ENCODE results near the gene FRG2. TPM values are rescaled to one million over a fixed set of nuclear protein-coding genes. Genes with fewer than 3 reads are reported as not detected.
"Not testable (repeated sequence)": the region's sequence is repeated elsewhere in the genome, so short reads cannot be mapped to it uniquely, and the experiment has no call there.

The FRG2 gene
- polyA plus RNA-seq, 1 donor (not counting 4 experiments of a cell fraction or from before 2014, with no cell fraction given): not detected

GRCh38 chr4:189981970-189982369 lies 45.1 kb downstream of the FRG2 start:
- DNase-seq (ENCODE audit: low read depth, low spot score) (no peak), FAIRE-seq (no peak)
- TF ChIP-seq CTCF (optimal IDR thresholded peaks at IDR 0.05 in 1 of 3, IDR thresholded peaks at IDR 0.05 in 1 of 3, conservative IDR thresholded peaks at IDR 0.05 in 1 of 3; ENCODE audit: extremely low read depth in 1 of 3, insufficient read depth in 2 of 3, low read length in 3 of 3): no peak
- no peak for TF ChIP-seq EZH2 (IDR thresholded peaks at IDR 0.05; ENCODE audit: low read length)
- Histone ChIP-seq H3K4me1 (ENCODE audit: control insufficient read depth, extremely low read depth, insufficient read depth, low read length) (no peaks in the 10 kb centered on the region), H3K4me2 (ENCODE audit: control insufficient read depth, extremely low read depth, insufficient read depth, low read depth, low read length) (no peak overlapping the region), H3K27ac (ENCODE audit: control insufficient read depth, insufficient read depth, low read length) (no peak overlapping the region), H3K9me1 (ENCODE audit: control insufficient read depth, extremely low read depth, insufficient read depth, low read length) (no peaks in the 10 kb centered on the region), H3K27me3 (ENCODE audit: control insufficient read depth, extremely low read depth, insufficient read depth, low read length) (no peaks in the 10 kb centered on the region), H3K9me3 (ENCODE audit: control insufficient read depth, low read depth, low read length) (no peaks in the 10 kb centered on the region), H4K20me1 (ENCODE audit: control insufficient read depth, extremely low read depth, insufficient read depth, low read length) (no peaks in the 10 kb centered on the region), H3K79me2 (ENCODE audit: control insufficient read depth, insufficient read depth, low read length) (no peaks in the 10 kb centered on the region), H2AFZ (ENCODE audit: control insufficient read depth, low read length) (no peak overlapping the region), H3K9ac (ENCODE audit: control insufficient read depth, extremely low read depth, insufficient read depth, low read length) (no peak overlapping the region), H3K36me3 (ENCODE audit: control insufficient read depth in 2 of 2, extremely low read depth in 1 of 2, insufficient read depth in 2 of 2, low read length in 2 of 2) (no peaks in the 10 kb centered on the region), H3K4me3 (ENCODE audit: control insufficient read depth in 2 of 3, extremely low read depth in 1 of 3, insufficient read depth in 2 of 3, low read depth in 1 of 3, low read length in 3 of 3) (no peak overlapping the region)
- dilution Hi-C loops (cut with MboI; ENCODE audit: extremely low pct_ligation_motif_present, low sequenced_read_pairs): no loop called here

GRCh38 chr4:189980292-189980691 lies 46.8 kb downstream of the FRG2 start:
- H3K4me2 ChIP-seq (ENCODE audit: control insufficient read depth, extremely low read depth, insufficient read depth, low read depth, low read length); H3K27ac ChIP-seq (ENCODE audit: control insufficient read depth, insufficient read depth, low read length); H3K9ac ChIP-seq (ENCODE audit: control insufficient read depth, extremely low read depth, insufficient read depth, low read length); H3K4me3 ChIP-seq (ENCODE audit: control insufficient read depth in 2 of 3, extremely low read depth in 1 of 3, insufficient read depth in 2 of 3, low read depth in 1 of 3, low read length in 3 of 3); H3K27me3 ChIP-seq (ENCODE audit: control insufficient read depth, extremely low read depth, insufficient read depth, low read length); H3K79me2 ChIP-seq (ENCODE audit: control insufficient read depth, insufficient read depth, low read length); DNase-seq (ENCODE audit: low read depth, low spot score); dilution Hi-C loops (cut with MboI; ENCODE audit: extremely low pct_ligation_motif_present, low sequenced_read_pairs); H2AFZ ChIP-seq (ENCODE audit: control insufficient read depth, low read length); H3K36me3 ChIP-seq (ENCODE audit: control insufficient read depth in 2 of 2, extremely low read depth in 1 of 2, insufficient read depth in 2 of 2, low read length in 2 of 2); H4K20me1 ChIP-seq (ENCODE audit: control insufficient read depth, extremely low read depth, insufficient read depth, low read length); H3K9me3 ChIP-seq (ENCODE audit: control insufficient read depth, low read depth, low read length); H3K4me1 ChIP-seq (ENCODE audit: control insufficient read depth, extremely low read depth, insufficient read depth, low read length); H3K9me1 ChIP-seq (ENCODE audit: control insufficient read depth, extremely low read depth, insufficient read depth, low read length); FAIRE-seq: not testable (repeated sequence)
